ENCODE measurements around the gene PSMG4.

DNA sequence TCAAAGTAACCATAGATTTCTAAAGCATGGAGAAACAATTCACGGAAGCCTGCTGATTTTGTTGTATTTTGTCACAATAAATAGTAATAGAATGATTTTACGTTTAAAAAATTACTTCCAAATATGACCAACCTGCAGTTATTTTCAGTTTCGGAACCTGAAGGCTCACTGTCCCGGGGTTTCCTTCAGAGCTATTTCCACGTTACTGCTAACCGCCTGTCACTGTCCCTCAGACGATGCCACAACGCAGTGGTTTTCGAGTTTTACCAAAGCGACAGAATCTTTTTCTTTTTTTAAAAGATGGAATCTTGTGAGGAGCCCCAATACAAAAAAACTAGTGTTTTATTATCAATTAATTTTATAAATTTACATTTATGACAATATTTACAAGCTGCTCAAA lies 40.5 kb downstream of the PSMG4 start:
- no peak for TF ChIP-seq TAF1 (IDR thresholded peaks at IDR 0.05; ENCODE audit: borderline replicate concordance, low read depth, low read length)
- no peak for TF ChIP-seq POLR2AphosphoS5 (IDR thresholded peaks at IDR 0.05; ENCODE audit: low read length)
- no peak for TF ChIP-seq SMC3 (IDR thresholded peaks at IDR 0.05; ENCODE audit: borderline replicate concordance, low read length)
- TF ChIP-seq MYC (IDR thresholded peaks at IDR 0.05; ENCODE audit: insufficient read depth, insufficient read length, insufficient replicate concordance, low read length, severe bottlenecking) = no peak
- TF ChIP-seq, protein P1, sequence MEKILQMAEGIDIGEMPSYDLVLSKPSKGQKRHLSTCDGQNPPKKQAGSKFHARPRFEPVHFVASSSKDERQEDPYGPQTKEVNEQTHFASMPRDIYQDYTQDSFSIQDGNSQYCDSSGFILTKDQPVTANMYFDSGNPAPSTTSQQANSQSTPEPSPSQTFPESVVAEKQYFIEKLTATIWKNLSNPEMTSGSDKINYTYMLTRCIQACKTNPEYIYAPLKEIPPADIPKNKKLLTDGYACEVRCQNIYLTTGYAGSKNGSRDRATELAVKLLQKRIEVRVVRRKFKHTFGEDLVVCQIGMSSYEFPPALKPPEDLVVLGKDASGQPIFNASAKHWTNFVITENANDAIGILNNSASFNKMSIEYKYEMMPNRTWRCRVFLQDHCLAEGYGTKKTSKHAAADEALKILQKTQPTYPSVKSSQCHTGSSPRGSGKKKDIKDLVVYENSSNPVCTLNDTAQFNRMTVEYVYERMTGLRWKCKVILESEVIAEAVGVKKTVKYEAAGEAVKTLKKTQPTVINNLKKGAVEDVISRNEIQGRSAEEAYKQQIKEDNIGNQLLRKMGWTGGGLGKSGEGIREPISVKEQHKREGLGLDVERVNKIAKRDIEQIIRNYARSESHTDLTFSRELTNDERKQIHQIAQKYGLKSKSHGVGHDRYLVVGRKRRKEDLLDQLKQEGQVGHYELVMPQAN (conservative IDR thresholded peaks at IDR 0.05) = no peak
- TF ChIP-seq, protein P2, sequence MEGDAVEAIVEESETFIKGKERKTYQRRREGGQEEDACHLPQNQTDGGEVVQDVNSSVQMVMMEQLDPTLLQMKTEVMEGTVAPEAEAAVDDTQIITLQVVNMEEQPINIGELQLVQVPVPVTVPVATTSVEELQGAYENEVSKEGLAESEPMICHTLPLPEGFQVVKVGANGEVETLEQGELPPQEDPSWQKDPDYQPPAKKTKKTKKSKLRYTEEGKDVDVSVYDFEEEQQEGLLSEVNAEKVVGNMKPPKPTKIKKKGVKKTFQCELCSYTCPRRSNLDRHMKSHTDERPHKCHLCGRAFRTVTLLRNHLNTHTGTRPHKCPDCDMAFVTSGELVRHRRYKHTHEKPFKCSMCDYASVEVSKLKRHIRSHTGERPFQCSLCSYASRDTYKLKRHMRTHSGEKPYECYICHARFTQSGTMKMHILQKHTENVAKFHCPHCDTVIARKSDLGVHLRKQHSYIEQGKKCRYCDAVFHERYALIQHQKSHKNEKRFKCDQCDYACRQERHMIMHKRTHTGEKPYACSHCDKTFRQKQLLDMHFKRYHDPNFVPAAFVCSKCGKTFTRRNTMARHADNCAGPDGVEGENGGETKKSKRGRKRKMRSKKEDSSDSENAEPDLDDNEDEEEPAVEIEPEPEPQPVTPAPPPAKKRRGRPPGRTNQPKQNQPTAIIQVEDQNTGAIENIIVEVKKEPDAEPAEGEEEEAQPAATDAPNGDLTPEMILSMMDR (IDR thresholded peaks at IDR 0.05 in 2 of 3, conservative IDR thresholded peaks at IDR 0.05 in 1 of 3; ENCODE audit: control insufficient read depth in 2 of 3, extremely low read depth in 1 of 3, insufficient read depth in 1 of 3, low read depth in 3 of 3, low read length in 3 of 3) = no peak
- no peak for TF ChIP-seq BHLHE40 (IDR thresholded peaks at IDR 0.05; ENCODE audit: borderline replicate concordance in 1 of 2, low read depth in 2 of 2, low read length in 1 of 2)

Measured in GM12878 (cell line).